Thoracic aorta (tissue), 2 donors: Measurements from ENCODE around the gene SH2B3. TPM values are rescaled to one million over a fixed set of nuclear protein-coding genes. Genes with fewer than 3 reads are reported as not detected.

Experiments
- ATAC-seq: fragments of 150-250 bp; one replicate; pipeline ENCODE4 v1.8.0; 2017; ENCODE audit warnings: low read depth; ENCODE audit not compliant: insufficient number of reproducible peaks, low FRiP score
- DNase-seq: peaks from one replicate; pipeline ENCODE4 v3.0.0-alpha.2; 2020; ENCODE audit warnings: low spot score
- H3K27ac ChIP-seq, 2 donors: fragments of 200-600 bp; sonication (generic); 1 replicate in 1 of 2; 2 replicates in 1 of 2; pipeline ENCODE4 v1.5.1; 2016; ENCODE audit warnings: mild to moderate bottlenecking in 2 of 2, moderate library complexity in 2 of 2
- H3K27me3 ChIP-seq: fragments of 200-600 bp; sonication (generic); replicated peaks from 2 replicates; pipeline ENCODE4 v1.6.0; 2016; ENCODE audit warnings: mild to moderate bottlenecking; ENCODE audit not compliant: insufficient read depth
- H3K36me3 ChIP-seq: fragments of 200-600 bp; sonication (generic); one replicate; pipeline ENCODE4 v1.5.1; 2016
- H3K4me1 ChIP-seq, 2 donors: fragments of 200-600 bp; sonication (generic); 1 replicate in 1 of 2; 2 replicates in 1 of 2; pipeline versions ENCODE4 v1.5.1 to v1.6.0; 2016; ENCODE audit warnings: low read depth in 2 of 2, mild to moderate bottlenecking in 1 of 2; ENCODE audit not compliant: control insufficient read depth in 1 of 2
- H3K4me3 ChIP-seq: fragments of 200-600 bp; sonication (generic); 2 replicates; pipeline ENCODE4 v1.5.1; 2016; ENCODE audit warnings: mild to moderate bottlenecking
- H3K9me3 ChIP-seq: fragments of 200-600 bp; sonication (generic); 2 replicates; pipeline ENCODE4 v1.5.1; 2016
- CTCF ChIP-seq: fragments of 200-600 bp; sonication (generic); IDR thresholded peaks from one replicate; pipeline ENCODE4 v1.5.1; 2019; ENCODE audit warnings: antibody characterized with exemption
- total RNA-seq, 2 donors: library from RNA; depleted of rRNA; stranded (reverse); fragments of >200 nt; gene quantifications; one replicate each; pipeline versions ENCODE4 v1.1.0 to v1.2.3, GENCODE V29; 2016

SH2B3 gene
- total RNA-seq, 2 donors from 2014 or later: 48.6 to 117 TPM

- H3K27ac ChIP-seq: no peak overlapping the region
- no peak overlapping the region for H3K4me3 ChIP-seq
- H3K4me1 ChIP-seq: no peaks in the 10 kb centered on the region
- no peak for TF ChIP-seq CTCF
- no peaks in the 10 kb centered on the region for H3K9me3 ChIP-seq
- ATAC-seq: no peak
- no peaks in the 10 kb centered on the region for H3K36me3 ChIP-seq
- no peaks in the 10 kb centered on the region for H3K27me3 ChIP-seq
- DNase-seq: no peak
These were observed 28.3 kb upstream of the SH2B3 start for GRCh38 chr12:111377440-111377839.

GRCh38 chr12:111379942-111380554 lies 25.7 kb upstream of the SH2B3 start:
- DNase-seq (no peak), ATAC-seq (no peak)
- no peaks in the 10 kb centered on the region for H3K36me3 ChIP-seq
- no peak for TF ChIP-seq CTCF
- H3K9me3 ChIP-seq: no peaks in the 10 kb centered on the region
- no peaks in the 10 kb centered on the region for H3K4me1 ChIP-seq
- H3K27ac ChIP-seq: no peak overlapping the region
- no peaks in the 10 kb centered on the region for H3K27me3 ChIP-seq
- no peak overlapping the region for H3K4me3 ChIP-seq

- Histone ChIP-seq H3K4me3 (no peak overlapping the region), H3K4me1 (no peaks in the 10 kb centered on the region), H3K36me3 (no peaks in the 10 kb centered on the region), H3K27ac (no peak overlapping the region), H3K27me3 (no peaks in the 10 kb centered on the region), H3K9me3 (no peaks in the 10 kb centered on the region)
- DNase-seq: no peak
- no peak for ATAC-seq
- TF ChIP-seq CTCF: no peak
These were observed 21.1 kb upstream of the SH2B3 start for GRCh38 chr12:111384596-111384995.

GRCh38 chr12:111386885-111387284 lies 18.8 kb upstream of the SH2B3 start:
- ATAC-seq (no peak), DNase-seq (no peak)
- Histone ChIP-seq H3K27me3 (no peaks in the 10 kb centered on the region), H3K27ac (no peak overlapping the region), H3K4me3 (no peak overlapping the region), H3K9me3 (no peaks in the 10 kb centered on the region), H3K36me3 (no peaks in the 10 kb centered on the region), H3K4me1 (no peaks in the 10 kb centered on the region)
- TF ChIP-seq CTCF: no peak

GRCh38 chr12:111387747-111388323 lies 17.9 kb upstream of the SH2B3 start:
- Histone ChIP-seq H3K36me3 (no peaks in the 10 kb centered on the region), H3K4me1 (no peaks in the 10 kb centered on the region), H3K4me3 (no peak overlapping the region), H3K9me3 (no peaks in the 10 kb centered on the region), H3K27me3 (no peaks in the 10 kb centered on the region), H3K27ac (no peak overlapping the region)
- TF ChIP-seq CTCF: no peak
- ATAC-seq (no peak), DNase-seq (no peak)
